ENCODE measurements around the gene PNPLA3. TPM values are rescaled to one million over a fixed set of nuclear protein-coding genes. Genes with fewer than 3 reads are reported as not detected.
"Not testable (repeated sequence)": the region's sequence is repeated elsewhere in the genome, so short reads cannot be mapped to it uniquely, and the experiment has no call there.

The PNPLA3 gene
- total RNA-seq, 1 donor from 2014 or later: 1.2 TPM

DNA sequence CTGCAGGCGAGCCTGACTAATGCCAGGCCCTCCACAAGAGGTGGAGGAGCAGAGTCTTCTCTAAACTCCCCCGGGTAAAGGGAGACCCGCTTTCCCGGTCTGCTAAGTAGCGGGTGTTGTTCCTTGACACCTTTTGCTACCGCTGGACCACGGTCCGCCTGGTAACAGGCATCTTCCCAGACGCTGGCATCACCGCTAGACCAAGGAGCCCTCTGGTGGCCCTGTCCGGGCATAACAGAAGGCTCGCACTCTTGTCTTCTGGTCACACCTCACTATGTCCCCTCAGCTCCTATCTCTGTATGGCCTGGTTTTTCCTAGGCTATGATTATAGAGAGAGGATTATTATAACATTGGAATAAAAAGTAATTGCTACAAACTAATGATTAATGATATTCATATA is 19.2 kb upstream of the PNPLA3 start:
- not testable (repeated sequence) for H3K27me3 Mint-ChIP-seq (ENCODE audit: unreplicated experiment); H3K27ac Mint-ChIP-seq (ENCODE audit: unreplicated experiment); H3K9me3 Mint-ChIP-seq (ENCODE audit: unreplicated experiment); H3K36me3 Mint-ChIP-seq (ENCODE audit: unreplicated experiment); DNase-seq (ENCODE audit: extremely low spot score, unreplicated experiment); H3K4me3 Mint-ChIP-seq (ENCODE audit: unreplicated experiment)
- TF ChIP-seq, protein P1, sequence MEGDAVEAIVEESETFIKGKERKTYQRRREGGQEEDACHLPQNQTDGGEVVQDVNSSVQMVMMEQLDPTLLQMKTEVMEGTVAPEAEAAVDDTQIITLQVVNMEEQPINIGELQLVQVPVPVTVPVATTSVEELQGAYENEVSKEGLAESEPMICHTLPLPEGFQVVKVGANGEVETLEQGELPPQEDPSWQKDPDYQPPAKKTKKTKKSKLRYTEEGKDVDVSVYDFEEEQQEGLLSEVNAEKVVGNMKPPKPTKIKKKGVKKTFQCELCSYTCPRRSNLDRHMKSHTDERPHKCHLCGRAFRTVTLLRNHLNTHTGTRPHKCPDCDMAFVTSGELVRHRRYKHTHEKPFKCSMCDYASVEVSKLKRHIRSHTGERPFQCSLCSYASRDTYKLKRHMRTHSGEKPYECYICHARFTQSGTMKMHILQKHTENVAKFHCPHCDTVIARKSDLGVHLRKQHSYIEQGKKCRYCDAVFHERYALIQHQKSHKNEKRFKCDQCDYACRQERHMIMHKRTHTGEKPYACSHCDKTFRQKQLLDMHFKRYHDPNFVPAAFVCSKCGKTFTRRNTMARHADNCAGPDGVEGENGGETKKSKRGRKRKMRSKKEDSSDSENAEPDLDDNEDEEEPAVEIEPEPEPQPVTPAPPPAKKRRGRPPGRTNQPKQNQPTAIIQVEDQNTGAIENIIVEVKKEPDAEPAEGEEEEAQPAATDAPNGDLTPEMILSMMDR (IDR thresholded peaks at IDR 0.05): peak; percentile 56
- peaks cover 16% of the 10 kb centered on the region for H3K4me1 Mint-ChIP-seq (ENCODE audit: unreplicated experiment)

DNA sequence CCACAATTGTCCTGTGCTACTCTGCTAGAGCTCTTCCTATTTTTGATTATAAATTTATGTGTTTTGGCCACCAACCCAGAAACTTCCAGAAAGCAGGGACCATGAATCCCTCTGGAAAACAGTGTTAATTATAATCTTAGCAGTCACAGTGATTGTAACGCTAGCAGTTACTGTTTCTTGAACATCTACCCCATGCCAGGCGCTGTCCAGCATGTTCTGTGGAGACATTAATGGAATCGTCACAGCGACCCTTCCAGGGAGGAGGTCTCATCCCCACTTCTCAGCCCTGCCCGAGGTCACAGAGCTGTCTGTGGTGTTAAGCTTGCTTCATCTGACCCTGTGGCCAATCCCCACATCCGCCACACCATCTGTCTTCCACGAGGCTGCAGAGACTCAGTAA is 17.9 kb upstream of the PNPLA3 start:
- peaks cover 16% of the 10 kb centered on the region for H3K4me1 Mint-ChIP-seq (ENCODE audit: unreplicated experiment)
- H3K36me3 Mint-ChIP-seq (ENCODE audit: unreplicated experiment): no peaks in the 10 kb centered on the region
- H3K27ac Mint-ChIP-seq (ENCODE audit: unreplicated experiment): no peak overlapping the region
- TF ChIP-seq, protein P1 (IDR thresholded peaks at IDR 0.05): no peak
- H3K27me3 Mint-ChIP-seq (ENCODE audit: unreplicated experiment): peaks cover 14% of the 10 kb centered on the region
- H3K4me3 Mint-ChIP-seq (ENCODE audit: unreplicated experiment): no peak overlapping the region
- no peak for DNase-seq (ENCODE audit: extremely low spot score, unreplicated experiment)
- no peaks in the 10 kb centered on the region for H3K9me3 Mint-ChIP-seq (ENCODE audit: unreplicated experiment)

DNA sequence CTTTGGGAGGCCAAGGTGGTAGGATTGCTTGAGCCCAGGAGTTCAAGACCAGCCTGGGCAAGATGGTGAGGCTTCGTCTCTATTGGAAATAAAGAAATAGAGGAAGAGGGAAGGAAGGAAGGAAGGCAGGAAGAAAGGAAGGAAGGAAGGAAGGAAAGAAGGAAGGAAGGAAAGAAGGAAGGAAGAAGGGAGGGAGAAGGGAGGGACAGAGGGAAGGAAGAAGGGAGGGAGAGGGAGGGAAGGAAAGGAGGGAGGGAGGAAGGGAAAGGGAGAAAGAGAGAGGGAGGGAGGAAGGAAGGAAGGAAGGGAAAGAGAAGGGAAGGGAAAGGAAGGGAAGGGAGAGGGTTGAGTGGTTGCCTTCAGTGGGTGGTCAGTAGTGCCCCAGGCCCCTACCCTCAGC is 13.9 kb upstream of the PNPLA3 start:
- TF ChIP-seq, protein P1 (IDR thresholded peaks at IDR 0.05): no peak
- H3K4me1 Mint-ChIP-seq (ENCODE audit: unreplicated experiment): no peaks in the 10 kb centered on the region
- H3K36me3 Mint-ChIP-seq (ENCODE audit: unreplicated experiment): no peaks in the 10 kb centered on the region
- no peaks in the 10 kb centered on the region for H3K9me3 Mint-ChIP-seq (ENCODE audit: unreplicated experiment)
- DNase-seq (ENCODE audit: extremely low spot score, unreplicated experiment): no peak
- H3K27me3 Mint-ChIP-seq (ENCODE audit: unreplicated experiment): peaks cover 41% of the 10 kb centered on the region
- no peak overlapping the region for H3K4me3 Mint-ChIP-seq (ENCODE audit: unreplicated experiment)
- no peak overlapping the region for H3K27ac Mint-ChIP-seq (ENCODE audit: unreplicated experiment)

DNA sequence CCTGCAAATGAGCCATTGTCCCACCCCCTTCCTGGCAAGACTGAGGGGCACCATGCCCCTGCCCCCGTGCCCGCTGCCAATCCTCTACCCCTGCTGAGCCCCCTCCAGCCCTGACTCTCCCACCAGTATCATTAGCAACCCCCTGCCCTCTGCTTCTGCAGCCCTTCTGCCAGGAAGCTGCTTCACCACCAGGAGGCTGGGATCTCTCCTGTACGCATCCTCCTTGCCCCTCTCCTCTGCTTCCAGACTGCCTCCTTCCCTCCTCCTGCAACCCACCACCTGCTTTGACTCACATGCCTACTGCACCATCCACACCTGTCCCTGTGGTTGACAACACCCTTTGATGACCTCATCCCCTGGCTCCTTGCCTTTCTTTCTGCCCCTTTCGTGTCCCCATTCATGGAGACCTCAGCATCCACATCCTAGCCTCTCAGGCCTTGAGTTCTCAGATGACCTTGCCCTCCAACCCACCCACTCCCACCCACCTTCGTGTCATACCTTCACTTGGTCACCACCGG is 13.4 kb upstream of the PNPLA3 start:
- peaks cover 41% of the 10 kb centered on the region for H3K27me3 Mint-ChIP-seq (ENCODE audit: unreplicated experiment)
- no peaks in the 10 kb centered on the region for H3K4me1 Mint-ChIP-seq (ENCODE audit: unreplicated experiment)
- H3K27ac Mint-ChIP-seq (ENCODE audit: unreplicated experiment): no peak overlapping the region
- H3K36me3 Mint-ChIP-seq (ENCODE audit: unreplicated experiment): no peaks in the 10 kb centered on the region
- no peak for DNase-seq (ENCODE audit: extremely low spot score, unreplicated experiment)
- no peak overlapping the region for H3K4me3 Mint-ChIP-seq (ENCODE audit: unreplicated experiment)
- no peaks in the 10 kb centered on the region for H3K9me3 Mint-ChIP-seq (ENCODE audit: unreplicated experiment)
- TF ChIP-seq, protein P1 (IDR thresholded peaks at IDR 0.05): no peak

DNA sequence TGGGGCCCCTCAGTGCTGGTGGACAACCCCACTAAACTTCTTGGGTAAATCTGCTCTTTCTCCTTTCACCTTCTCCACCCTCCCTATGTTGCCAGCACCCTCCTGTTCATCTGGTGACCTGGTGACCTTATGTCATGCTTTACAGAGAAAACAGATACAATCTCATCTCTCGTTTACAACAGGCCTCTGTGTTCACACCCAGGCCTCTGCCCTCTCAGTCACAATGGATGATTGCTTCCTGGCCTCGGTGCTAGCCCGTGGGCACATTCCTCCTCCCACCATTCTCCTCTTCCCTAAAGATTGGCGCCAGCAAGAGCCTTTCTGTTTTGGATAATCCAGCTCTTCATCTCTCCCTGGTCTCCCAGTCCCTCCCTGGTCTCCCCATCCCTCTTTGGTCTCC is 12.3 kb upstream of the PNPLA3 start:
- Mint-ChIP-seq H3K4me3 (ENCODE audit: unreplicated experiment) (no peak overlapping the region), H3K27me3 (ENCODE audit: unreplicated experiment) (peaks cover 41% of the 10 kb centered on the region), H3K9me3 (ENCODE audit: unreplicated experiment) (no peaks in the 10 kb centered on the region), H3K4me1 (ENCODE audit: unreplicated experiment) (no peaks in the 10 kb centered on the region), H3K27ac (ENCODE audit: unreplicated experiment) (no peak overlapping the region), H3K36me3 (ENCODE audit: unreplicated experiment) (no peaks in the 10 kb centered on the region)
- TF ChIP-seq, protein P1 (IDR thresholded peaks at IDR 0.05): no peak
- no peak for DNase-seq (ENCODE audit: extremely low spot score, unreplicated experiment)

All from osteocyte (in vitro differentiated cells).